HG02885 (cell line): ENCODE results near the gene POPDC2.

Experiments
- ATAC-seq: cut with Tn5 transposase; IDR thresholded peaks from one replicate; pipeline ENCODE4 v1.9.1; 2021; ENCODE audit warnings: mild to moderate bottlenecking; ENCODE audit not compliant: unreplicated experiment, poor library complexity

Gene POPDC2

DNA sequence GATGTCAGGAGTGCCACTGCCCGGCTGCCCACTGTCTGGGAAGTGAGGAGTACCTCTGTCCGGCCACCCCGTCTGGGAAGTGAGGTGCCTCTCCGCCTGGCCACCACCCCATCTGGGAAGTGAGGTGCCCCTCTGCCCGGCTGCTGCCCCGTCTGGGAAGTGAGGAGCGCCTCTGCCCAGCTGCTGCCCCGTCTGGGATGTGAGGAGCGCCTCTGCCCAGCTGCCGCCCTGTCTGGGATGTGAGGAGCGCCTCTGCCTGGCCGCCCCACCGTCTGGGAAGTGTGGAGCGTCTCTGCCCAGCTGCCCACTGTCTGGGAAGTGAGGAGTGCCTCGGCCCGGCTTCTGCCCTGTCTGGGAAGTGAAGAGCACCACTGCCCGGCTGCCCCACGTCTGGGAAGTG, 13.5 kb upstream of the POPDC2 start:
- ATAC-seq, result no peak

DNA sequence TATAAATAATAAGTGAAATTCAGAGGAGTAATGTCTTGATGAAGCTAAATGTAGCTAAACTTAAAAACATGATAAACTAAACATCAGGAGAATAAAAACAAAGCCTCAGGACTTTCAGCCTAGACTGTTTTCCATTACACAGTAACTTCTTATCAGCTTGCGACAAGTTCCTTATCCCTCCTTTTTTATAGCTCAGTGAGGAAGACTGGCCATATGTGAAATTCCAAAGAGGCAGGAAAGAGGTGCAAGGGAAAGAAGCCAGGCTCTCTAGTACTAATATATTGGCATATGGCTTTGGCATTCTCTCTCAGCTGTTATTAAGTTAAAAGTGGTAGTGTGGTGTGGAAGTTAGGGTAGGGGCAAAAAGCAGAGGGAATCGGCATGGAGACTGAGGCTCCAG, 12.4 kb upstream of the POPDC2 start:
- no peak for ATAC-seq

DNA sequence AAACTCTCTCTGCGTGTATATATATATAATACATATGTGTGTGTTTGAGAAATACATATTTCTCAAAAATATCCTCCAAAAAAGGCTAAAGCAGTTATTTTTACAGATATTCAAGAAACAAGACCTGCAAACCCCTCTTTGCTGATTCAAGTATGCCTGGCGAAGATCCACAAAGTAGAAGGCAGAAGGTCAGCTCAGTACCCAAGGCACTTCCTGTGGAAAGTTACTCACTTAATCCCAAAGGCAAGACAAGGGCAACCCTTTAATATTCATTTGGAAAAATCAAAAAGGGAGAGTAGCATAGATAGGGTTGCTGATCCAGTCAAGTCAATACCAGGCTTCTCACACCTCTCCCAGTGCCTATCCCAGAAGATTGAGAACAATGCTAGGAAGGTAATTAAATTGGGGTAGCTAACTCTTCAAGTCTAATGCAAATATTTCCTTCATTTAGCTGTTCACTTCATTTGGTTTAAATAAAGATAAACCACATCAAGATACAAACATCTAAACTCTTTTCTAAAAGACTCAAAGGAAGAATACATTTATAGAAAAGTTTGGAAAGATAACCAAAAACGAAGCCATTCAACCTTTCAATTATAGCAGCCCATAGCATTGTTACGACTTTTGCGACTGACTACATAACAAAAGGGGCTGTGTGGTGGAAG, 9.6 kb upstream of the POPDC2 start:
- no peak for ATAC-seq

DNA sequence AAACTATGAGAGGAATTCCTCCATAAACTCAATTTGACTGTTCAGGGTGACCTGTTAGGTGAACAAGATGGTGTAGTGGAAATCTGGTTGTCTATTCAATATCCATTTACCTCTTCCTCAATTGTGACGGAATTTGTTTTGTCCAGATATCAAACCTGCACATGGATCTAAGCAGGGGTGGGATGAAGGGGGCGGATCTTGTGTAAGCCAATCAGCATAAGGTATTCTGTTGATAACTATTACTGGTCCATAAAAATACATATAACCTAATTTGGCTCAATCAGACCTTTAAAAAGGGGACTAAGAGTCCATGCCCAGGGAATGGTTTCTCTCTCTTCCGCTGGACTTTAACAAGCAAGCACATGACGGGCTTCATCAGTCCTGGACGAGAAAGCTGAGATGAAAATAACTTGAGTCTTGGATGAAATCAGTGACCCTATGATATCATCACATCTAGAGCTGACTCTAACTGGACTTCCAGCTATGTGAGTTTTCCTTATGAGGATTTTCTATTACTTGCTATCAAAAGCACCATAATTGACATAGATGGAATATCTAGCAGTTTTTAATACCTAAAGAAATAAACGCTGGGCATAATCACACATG, 5.7 kb upstream of the POPDC2 start:
- ATAC-seq, result no peak

DNA sequence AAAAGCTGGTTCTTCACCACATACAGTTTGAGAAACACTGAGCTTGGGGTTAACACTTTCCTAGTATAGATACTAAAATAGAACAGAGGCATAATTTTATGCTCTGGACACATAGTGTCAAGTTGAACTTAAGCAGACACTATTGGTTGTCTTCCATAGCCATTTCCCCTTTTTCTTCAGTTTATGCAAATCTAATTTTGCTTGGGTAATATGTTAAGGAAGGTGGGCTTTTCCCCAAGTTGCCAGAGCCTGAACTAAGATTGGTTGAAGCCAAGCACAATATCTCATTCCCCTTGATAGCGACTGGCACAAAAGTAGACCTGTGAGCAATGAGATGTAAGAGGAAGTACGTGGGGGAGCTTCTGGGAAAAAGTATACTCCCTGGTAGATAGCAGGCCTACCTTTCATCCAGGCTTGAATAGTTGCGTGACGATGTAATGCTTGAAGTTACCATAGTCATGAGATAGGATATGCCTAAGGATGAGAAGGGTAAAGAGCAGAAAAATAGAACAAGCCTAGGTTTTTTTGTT, 4.5 kb upstream of the POPDC2 start:
- ATAC-seq, result peak; percentile 24

DNA sequence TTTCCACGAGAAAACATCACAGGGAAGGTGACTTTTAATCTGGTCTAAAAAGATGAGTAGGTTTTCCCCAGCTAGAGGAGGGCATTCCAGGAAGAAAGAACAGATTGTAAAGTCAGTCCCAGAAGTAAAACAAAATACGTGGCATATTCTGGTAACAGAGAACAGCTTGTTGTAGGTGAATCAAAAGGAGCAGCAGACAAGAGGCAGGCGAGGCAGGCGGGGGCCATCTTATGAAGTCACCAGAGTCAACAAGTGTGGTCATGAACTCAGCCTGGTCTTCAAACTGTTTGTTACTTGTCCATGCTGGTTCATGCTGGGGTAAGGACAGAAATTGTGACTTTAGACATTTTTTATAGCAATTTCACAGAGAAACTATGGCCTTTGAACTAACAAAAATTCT, 4.0 kb upstream of the POPDC2 start:
- ATAC-seq, result no peak

DNA sequence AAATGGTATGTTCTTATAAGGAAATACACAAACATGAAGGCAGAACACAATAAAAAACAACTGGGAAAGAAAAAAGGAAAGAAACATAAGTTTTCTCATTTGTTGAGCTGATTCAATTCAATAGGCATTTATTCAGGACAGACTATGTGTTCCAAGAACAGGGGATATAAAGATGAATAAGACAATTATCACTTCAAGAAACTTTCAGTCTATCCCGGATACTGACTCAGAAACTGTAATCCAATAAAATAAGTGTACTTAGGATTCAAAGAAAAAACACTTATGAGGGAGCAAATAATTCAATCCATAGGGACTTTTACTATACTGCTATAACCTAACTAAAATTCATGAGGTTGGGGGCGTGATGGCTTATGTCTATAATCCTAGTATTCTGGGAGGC, 3.5 kb upstream of the POPDC2 start:
- no peak for ATAC-seq

DNA sequence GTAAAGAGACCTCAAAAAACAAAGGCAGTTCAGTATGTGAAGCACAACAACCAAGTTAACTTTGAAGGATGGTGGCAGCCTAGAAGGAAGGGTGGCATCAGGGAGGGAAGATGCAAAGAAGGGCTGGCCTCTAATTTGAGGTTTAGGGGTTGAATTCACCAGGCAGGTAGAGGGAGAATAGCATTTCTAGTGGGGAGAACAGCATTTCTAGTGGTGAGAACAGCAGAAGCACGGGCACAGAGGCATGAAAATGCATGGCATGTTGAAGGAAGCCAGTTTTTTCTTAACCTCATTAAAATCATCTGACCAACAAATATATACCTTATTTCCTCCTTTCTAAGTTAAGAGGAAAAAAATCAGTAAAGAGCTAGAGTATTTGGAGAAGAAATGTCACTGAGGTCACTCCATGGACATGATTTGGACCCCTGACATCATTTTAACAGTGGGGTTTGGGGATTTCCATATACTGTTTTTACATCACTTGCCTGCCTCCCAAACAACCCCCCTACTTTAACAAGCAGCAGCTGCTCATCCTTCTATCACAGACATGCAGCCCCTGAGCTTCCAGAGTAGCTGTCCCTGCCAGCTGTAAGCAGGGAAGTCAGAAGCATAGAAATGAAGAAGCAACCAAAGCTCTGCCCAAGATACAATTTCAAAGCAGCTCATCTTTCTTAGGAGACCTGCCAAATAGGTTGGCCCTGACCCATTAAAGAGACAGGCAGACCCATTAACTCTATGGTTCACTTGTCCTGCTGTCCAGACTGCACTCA, 2.4 kb upstream of the POPDC2 start:
- no peak for ATAC-seq

DNA sequence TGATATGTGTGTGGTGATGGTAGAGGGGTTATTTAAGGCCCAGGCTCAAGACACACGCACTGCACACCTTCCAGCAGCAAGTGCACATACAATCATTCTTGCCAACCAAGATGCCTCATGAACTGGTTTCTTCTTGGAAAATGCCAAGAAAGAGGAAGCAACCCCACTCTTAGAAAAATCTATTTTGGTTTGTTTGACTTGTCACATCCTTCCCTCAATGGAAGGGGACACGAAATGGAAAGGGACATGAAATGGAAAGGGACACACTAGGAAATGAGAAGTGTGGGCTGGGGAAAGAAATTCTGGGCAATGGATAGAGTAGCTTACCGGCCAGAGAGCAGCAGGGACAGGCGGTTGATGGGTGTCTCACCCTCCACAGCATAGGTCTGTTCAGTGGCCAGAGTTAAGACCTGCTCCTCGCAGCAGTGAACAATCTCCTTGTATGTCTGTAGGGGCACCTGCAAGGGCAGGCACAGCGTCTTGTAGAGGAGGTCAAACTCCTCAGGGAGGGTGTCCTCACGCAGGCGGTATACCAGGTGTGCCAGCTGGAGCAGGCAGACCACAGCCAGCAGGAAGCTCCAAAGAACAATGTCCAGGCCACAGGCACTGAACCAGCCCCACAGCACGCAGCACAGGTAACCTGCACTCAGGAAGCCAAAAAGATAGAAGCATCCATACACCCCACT, 640 bp downstream of the POPDC2 start:
- no peak for ATAC-seq

DNA sequence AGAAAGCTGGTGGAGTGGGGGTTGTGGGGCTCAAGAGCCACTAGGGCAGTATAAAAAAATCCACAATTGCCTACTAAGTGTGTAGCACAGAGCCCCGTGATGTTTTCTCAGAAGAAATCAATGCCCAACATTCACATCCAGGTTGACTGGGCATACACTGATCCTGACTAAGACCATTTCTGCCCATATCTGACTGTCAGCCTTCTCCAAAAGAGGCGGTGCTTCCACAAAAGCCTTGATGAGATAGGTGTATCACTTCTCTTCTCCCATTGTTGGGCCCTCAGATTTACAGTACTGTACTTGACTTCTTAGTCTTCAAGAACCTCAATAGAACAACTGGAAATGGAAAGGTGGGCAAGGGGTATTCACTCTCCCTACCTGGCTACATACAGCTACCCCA, 1.4 kb downstream of the POPDC2 start:
- ATAC-seq, result no peak

DNA sequence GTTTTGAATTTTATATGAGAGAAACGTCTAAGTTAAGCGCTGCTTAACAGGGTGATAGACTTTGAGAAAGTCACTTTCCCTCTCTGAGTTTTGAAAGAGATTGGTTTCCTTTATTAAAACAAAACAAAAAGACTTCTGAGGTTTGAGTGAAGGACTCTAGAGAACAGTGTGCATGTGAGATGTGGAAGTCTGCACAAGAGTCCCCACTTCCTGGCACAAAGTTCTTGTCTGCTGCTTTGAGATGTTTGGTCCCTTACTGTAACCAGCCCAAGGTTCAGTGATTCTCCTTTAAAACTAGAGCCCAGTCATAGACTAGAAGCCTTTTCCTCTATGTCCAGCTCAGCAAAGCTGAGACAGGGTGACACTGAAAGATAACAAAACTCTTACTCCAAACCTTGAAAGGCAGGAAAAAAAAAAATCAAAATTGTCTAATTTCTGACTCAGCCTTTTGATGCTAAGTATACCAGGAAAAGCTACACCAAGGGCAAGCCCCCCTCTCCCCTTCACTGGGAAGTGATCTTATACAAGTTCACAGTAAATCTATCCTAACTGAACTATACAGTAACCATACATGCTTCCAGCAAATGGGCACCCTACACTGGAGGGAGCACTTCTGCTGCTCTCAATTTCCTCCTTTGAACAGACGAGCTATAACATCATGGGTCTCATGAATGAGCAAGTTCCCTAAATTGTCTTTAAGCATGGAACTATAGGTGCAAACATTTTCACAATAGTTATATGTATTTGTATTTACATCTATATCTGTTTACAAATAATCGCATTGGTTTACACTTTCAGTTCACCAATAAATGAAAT, 2.3 kb downstream of the POPDC2 start:
- ATAC-seq, result peak; percentile 65

DNA sequence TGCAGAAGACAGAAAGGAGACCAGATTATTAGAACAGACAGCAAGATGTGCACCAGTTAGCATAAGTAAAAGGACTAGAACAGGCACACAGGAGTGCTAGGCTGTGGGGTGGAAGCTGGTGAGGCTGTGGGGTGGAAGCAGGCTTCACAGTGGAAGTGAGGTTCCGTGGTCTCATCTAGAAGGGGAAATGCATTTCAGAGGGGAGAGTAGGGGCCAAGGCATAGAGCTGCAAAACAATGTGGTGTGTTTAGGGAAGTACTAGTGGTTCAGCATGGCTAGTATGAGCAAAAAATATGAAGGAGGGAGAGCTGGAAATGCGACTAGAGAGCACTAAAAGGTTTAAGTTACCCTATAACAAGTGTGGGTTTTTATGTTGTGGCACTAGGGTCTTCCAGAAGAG, 6.5 kb downstream of the POPDC2 start:
- ATAC-seq, result no peak

DNA sequence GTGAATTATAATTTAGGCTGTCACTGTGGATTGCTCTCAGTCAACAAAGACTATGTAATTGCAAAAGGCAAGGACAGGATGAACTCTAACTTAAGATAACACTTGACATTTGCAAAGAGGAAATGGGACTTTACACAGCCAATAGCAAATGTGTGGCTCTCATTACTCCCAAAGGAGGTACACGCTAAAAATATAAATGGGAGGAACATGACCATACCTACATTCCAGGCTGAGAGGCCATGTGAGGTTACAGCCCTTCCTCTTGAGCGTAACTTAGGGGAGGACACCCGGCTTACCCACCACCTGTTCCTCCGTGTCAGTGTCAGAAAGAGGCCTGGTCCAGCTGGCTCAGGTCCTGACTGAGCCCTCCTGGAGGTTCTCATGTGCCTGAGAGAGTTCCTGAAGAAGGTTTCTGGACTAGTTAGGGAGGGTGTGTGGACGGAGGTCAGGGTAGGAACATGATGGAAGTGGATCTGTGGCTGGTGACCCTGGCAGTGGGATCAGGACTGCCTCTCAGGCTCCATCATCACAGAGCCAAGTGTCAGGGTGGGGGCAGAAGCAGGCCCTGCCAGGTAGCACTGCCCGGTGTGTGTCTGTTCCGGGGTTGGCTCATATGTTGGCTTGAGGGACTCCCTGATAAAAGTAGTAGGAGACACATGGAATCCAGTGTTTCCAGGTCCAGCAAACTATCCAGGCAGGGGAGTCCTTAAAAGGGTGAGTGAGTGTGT, 7.9 kb downstream of the POPDC2 start:
- ATAC-seq, result no peak

DNA sequence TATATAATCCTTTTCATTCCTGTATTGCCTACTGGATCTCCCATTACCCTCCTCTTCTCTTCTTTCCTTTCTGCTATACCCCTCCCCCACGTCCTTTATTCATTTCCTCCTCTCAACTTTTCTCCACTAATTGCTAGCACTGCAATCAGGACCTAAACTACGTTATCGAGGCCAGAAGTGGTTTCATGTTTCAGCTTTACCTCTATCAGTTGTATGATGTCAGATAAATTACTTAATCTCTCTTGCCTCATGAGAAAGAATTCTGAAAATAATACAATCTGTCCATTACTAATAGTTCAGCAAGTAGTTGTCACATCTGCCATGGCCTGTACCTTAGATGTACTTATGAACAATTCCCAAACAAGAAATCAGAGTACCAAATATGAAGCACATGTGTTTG, 10.6 kb downstream of the POPDC2 start:
- ATAC-seq, result no peak

DNA sequence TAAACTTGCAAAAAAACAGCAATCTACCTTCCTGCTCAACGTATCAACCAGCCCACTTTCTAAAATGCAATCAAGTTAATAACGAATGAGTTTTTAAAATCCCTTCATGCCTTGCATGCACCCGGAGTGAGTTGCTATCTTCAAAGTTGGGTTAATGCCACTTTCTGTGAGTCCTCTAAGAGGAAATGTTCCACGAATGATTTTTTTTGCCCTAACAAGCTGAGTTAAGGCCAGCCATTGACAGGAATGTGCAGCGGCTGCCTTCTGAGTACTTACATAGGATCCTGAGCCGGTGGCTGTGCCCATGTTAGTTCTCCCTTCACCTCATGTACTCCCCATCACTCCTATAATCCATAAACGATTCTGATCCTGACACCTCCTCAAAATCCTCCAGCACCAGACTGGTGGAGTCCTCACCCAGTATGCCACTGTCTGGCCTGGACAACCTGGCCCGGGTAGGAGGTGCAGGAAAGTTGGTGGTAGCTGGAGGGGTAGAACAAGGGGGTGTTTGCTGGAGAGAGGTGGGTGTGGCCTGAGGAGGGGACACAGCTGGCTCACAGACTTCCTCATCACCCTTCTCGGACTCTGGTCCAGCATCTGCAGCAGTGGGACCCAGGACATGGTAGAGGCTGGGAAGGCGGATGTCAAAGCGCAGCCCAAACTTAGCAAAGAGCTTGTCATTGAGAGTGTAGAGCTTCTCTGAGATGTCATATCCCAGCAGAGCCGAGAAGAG, 12.4 kb downstream of the POPDC2 start:
- no peak for ATAC-seq

DNA sequence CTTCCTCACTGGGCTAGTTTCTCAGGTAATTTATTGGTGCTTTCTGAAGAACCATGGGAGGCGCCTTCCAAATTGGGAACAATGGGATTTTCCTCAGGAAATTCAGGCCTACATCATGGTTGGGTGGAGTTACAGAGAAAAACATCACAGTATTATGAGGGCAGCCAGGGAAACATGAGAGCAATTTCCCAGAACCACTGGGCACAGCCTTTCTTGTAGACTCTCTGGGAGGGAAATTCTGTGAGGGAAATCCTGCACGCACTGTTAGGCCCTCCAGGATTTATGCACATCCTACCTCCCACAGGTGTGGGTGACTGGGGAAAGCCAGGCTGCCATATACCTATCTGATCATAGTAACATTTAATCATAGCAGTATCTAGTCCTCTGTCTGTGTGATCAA, 13.2 kb downstream of the POPDC2 start:
- ATAC-seq, result no peak

DNA sequence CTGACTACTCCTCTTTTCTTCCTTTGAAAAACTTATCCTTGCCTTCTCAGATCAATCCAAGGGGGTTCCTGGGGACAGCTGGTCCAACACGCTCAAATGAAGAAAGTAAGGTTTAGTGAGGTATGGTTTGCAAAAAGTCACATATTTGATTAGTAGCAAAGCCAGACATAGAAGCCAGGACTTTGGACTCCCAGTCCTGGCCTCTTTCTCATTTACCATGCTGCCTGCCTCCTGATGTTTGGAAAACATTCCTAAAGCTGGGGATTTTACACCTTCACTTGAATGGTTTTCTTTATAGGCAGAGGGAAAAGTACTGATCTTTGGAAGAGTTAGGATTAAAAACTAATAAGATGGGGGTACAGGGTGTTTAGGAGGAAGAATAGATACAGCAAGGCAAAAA, 14.6 kb downstream of the POPDC2 start:
- no peak for ATAC-seq

DNA sequence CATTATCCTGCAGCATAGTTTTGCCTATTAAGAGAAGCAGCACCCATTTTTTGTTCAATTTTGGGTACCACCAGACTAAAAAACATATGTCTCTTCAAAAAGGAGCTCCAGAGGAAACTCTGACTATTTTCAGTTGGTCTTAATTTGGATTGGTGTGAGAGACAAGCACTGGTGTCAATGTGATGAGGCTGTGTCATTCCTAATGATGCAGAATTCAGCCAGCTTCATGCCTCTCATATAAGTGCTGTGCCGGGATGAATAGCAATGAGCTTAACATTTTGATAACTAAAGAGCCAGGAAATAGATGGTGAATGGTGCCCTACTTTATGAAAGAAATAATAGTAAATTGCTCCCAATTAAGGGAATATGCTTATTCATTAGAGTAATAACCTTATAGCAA, 15.9 kb downstream of the POPDC2 start:
- no peak for ATAC-seq

DNA sequence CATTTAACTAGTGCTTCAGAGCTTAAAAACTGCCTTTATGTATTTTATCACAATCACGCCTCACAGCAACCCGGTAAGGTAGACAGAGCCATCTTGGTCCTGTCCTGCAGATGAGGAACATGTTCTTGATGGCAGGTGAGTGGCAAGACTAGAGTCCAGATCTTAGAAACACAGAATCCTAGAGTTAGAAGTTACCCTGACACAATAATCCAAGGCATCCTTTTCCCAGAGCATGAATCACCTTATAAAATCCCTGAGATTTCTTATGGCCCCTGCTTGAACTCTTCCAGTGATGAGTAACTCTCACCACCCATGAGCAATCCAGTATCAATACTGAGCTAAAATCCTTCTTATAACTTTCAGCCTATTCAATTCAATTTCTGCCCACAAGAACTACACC, 16.9 kb downstream of the POPDC2 start:
- ATAC-seq, result no peak
